Neural progenitor cell (in vitro differentiated cells): ENCODE data around the gene HOXA11. TPM values are rescaled to one million over a fixed set of nuclear protein-coding genes. Genes with fewer than 3 reads are reported as not detected.
A peak's percentile ranks its signal among the peaks of the same experiment; 100 is the strongest.

Experiments used
- DNase-seq: peaks from one replicate; pipeline ENCODE4 v3.0.0-alpha.2; 2016; ENCODE audit warnings: low spot score
- H2AFZ ChIP-seq: fragments of 200-600 bp; sonication (generic); replicated peaks from 2 replicates; pipeline ENCODE4 v1.6.1; 2016; ENCODE audit warnings: antibody characterized with exemption
- H3F3A ChIP-seq: fragments of 200-600 bp; sonication (generic); 2 replicates; pipeline ENCODE4 v1.6.1; 2016; ENCODE audit warnings: antibody characterized with exemption, low read depth
- H3K27ac ChIP-seq: fragments of 200-600 bp; sonication (generic); 2 replicates; pipeline ENCODE4 v1.5.1; 2016; ENCODE audit warnings: mild to moderate bottlenecking
- H3K27me3 ChIP-seq: fragments of 200-600 bp; sonication (generic); 2 replicates; pipeline ENCODE4 v1.6.1; 2016; ENCODE audit warnings: mild to moderate bottlenecking, moderate library complexity
- H3K36me3 ChIP-seq: fragments of 200-600 bp; sonication (generic); 2 replicates; pipeline ENCODE4 v1.5.1; 2016
- H3K4me1 ChIP-seq: fragments of 200-600 bp; sonication (generic); 2 replicates; pipeline ENCODE4 v1.6.1; 2016; ENCODE audit warnings: mixed run types
- H3K4me2 ChIP-seq: fragments of 200-600 bp; sonication (generic); 2 replicates; pipeline ENCODE4 v1.6.1; 2016
- H3K4me3 ChIP-seq: fragments of 200-600 bp; sonication (generic); 2 replicates; pipeline ENCODE4 v1.5.1; 2016
- H3K79me2 ChIP-seq: fragments of 200-600 bp; sonication (generic); 2 replicates; pipeline ENCODE4 v1.6.1; 2016; ENCODE audit warnings: low read depth
- H3K9ac ChIP-seq: fragments of 200-600 bp; sonication (generic); 2 replicates; pipeline ENCODE4 v1.6.1; 2016
- H3K9me3 ChIP-seq: fragments of 200-600 bp; sonication (generic); 2 replicates; pipeline ENCODE4 v1.5.1; 2016; ENCODE audit warnings: low read depth
- H4K20me1 ChIP-seq: fragments of 200-600 bp; sonication (generic); 2 replicates; pipeline ENCODE4 v1.6.1; 2016; ENCODE audit warnings: low read depth
- H3K27ac Mint-ChIP-seq: 3 replicates; pipeline ENCODE4 v1.8.0; 2021; ENCODE audit warnings: mixed read lengths
- H3K27me3 Mint-ChIP-seq: 2 replicates; pipeline ENCODE4 v1.8.0; 2022; ENCODE audit warnings: low read depth, mild to moderate bottlenecking, inconsistent platforms, moderate library complexity, mixed read lengths; ENCODE audit not compliant: insufficient read depth
- H3K36me3 Mint-ChIP-seq: 3 replicates; pipeline ENCODE4 v1.8.0; 2021; ENCODE audit warnings: mixed read lengths
- H3K4me1 Mint-ChIP-seq: 3 replicates; pipeline ENCODE4 v1.8.0; 2021; ENCODE audit warnings: mixed read lengths
- H3K4me3 Mint-ChIP-seq: 3 replicates; pipeline ENCODE4 v1.8.0; 2021; ENCODE audit warnings: mild to moderate bottlenecking, moderate library complexity, mixed read lengths
- H3K9me3 Mint-ChIP-seq: 3 replicates; pipeline ENCODE4 v1.8.0; 2020; ENCODE audit warnings: mixed read lengths
- CTCF ChIP-seq: fragments of 200-600 bp; sonication (generic); IDR thresholded peaks from 2 replicates; pipeline ENCODE4 v1.5.1; 2017; ENCODE audit warnings: antibody characterized with exemption, mild to moderate bottlenecking
- EZH2 ChIP-seq: fragments of 200-600 bp; sonication (generic); IDR thresholded peaks from 2 replicates; pipeline ENCODE4 v1.6.1; 2017; ENCODE audit warnings: antibody characterized with exemption, mild to moderate bottlenecking, moderate library complexity
- EZH2phosphoT487 ChIP-seq: fragments of 200-600 bp; sonication (generic); IDR thresholded peaks from 2 replicates; pipeline ENCODE4 v1.6.1; 2017; ENCODE audit warnings: antibody characterized with exemption
- total RNA-seq: library from RNA; depleted of rRNA; stranded (reverse); fragments of >200 nt; gene quantifications from 2 replicates; pipeline ENCODE4 v1.2.3, GENCODE V29; 2015; ENCODE audit warnings: low replicate concordance

Gene HOXA11
- total RNA-seq, 1 donor from 2014 or later = not detected

GRCh38 chr7:27146491-27147198 lies 38.4 kb downstream of the HOXA11 start:
- H2AFZ ChIP-seq = no peak overlapping the region
- no peaks in the 10 kb centered on the region for H3K79me2 ChIP-seq
- Mint-ChIP-seq H3K9me3 (peaks cover 26% of the 10 kb centered on the region), H3K36me3 (no peaks in the 10 kb centered on the region), H3K4me1 (peaks cover 12% of the 10 kb centered on the region), H3K4me3 (no peak overlapping the region), H3K27ac (no peak overlapping the region), H3K27me3 (peaks cover 91% of the 10 kb centered on the region)
- H3K9ac ChIP-seq = no peak overlapping the region
- no peaks in the 10 kb centered on the region for H3K9me3 ChIP-seq
- no peaks in the 10 kb centered on the region for H3F3A ChIP-seq
- H3K4me1 ChIP-seq = peaks cover 7% of the 10 kb centered on the region
- TF ChIP-seq EZH2 = no peak
- no peak for TF ChIP-seq CTCF
- TF ChIP-seq EZH2phosphoT487 = no peak
- no peaks in the 10 kb centered on the region for H3K36me3 ChIP-seq
- no peak overlapping the region for H3K27ac ChIP-seq
- DNase-seq = no peak
- peaks cover 100% of the 10 kb centered on the region for H3K27me3 ChIP-seq
- no peak overlapping the region for H3K4me3 ChIP-seq
- peaks cover 76% of the 10 kb centered on the region for H4K20me1 ChIP-seq
- H3K4me2 ChIP-seq = no peak overlapping the region

- Histone ChIP-seq H3K4me1 (peaks cover 7% of the 10 kb centered on the region), H3K36me3 (no peaks in the 10 kb centered on the region), H3K9ac (no peak overlapping the region), H2AFZ (no peak overlapping the region), H3K27me3 (peaks cover 100% of the 10 kb centered on the region), H3K9me3 (no peaks in the 10 kb centered on the region), H3K79me2 (no peaks in the 10 kb centered on the region), H3F3A (no peaks in the 10 kb centered on the region), H3K4me3 (no peak overlapping the region), H3K4me2 (no peak overlapping the region), H3K27ac (no peak overlapping the region), H4K20me1 (peaks cover 76% of the 10 kb centered on the region)
- Mint-ChIP-seq H3K27ac (no peak overlapping the region), H3K27me3 (peaks cover 91% of the 10 kb centered on the region), H3K36me3 (no peaks in the 10 kb centered on the region), H3K9me3 (peaks cover 25% of the 10 kb centered on the region), H3K4me3 (no peak overlapping the region), H3K4me1 (peaks cover 8% of the 10 kb centered on the region)
- TF ChIP-seq EZH2 (no peak), EZH2phosphoT487 (no peak), CTCF (no peak)
- DNase-seq = no peak
These were observed 39.1 kb downstream of the HOXA11 start for GRCh38 chr7:27145914-27146412.

- Mint-ChIP-seq H3K9me3 (peaks cover 25% of the 10 kb centered on the region), H3K4me3 (no peak overlapping the region), H3K4me1 (peaks cover 8% of the 10 kb centered on the region), H3K36me3 (no peaks in the 10 kb centered on the region), H3K27ac (no peak overlapping the region), H3K27me3 (peaks cover 91% of the 10 kb centered on the region)
- no peak overlapping the region for H3K4me2 ChIP-seq
- H3K79me2 ChIP-seq = no peaks in the 10 kb centered on the region
- no peak overlapping the region for H3K27ac ChIP-seq
- peaks cover 100% of the 10 kb centered on the region for H3K27me3 ChIP-seq
- H3K9ac ChIP-seq = no peak overlapping the region
- H3K4me3 ChIP-seq = no peak overlapping the region
- peaks cover 7% of the 10 kb centered on the region for H3K4me1 ChIP-seq
- no peaks in the 10 kb centered on the region for H3F3A ChIP-seq
- no peaks in the 10 kb centered on the region for H3K36me3 ChIP-seq
- TF ChIP-seq CTCF (no peak), EZH2phosphoT487 (peak; percentile 83), EZH2 (peak; percentile 89)
- H2AFZ ChIP-seq = no peak overlapping the region
- H3K9me3 ChIP-seq = no peaks in the 10 kb centered on the region
- DNase-seq = no peak
- peaks cover 80% of the 10 kb centered on the region for H4K20me1 ChIP-seq
These were observed 39.7 kb downstream of the HOXA11 start for GRCh38 chr7:27145165-27145913.
